Raji (cell line): ENCODE results near the gene LBX2.

Source experiments
- POLR2A ChIP-seq: IDR thresholded peaks from 2 replicates; pipeline ENCODE4 v1.6.1; 2011; ENCODE audit warnings: low read depth, low read length, control low read depth; ENCODE audit not compliant: insufficient read depth

The LBX2 gene

GRCh38 chr2:74530239-74531187 lies 31.1 kb upstream of the LBX2 start:
- peak; percentile 51; the same call in 1 of the 2 replicates for TF ChIP-seq POLR2A

- peak; percentile 67 for TF ChIP-seq POLR2A
Observed at GRCh38 chr2:74529357-74530238, 30.2 kb upstream of the LBX2 start, which contains the start of the genes AUP1 and HTRA2. TSS of gene AUP1 (minus strand) at chr2:74529706. CDS start at chr2:74529629, 77 bp downstream. TSS of gene HTRA2 (plus strand) at chr2:74529933. CDS start at chr2:74530007, 74 bp downstream.

- TF ChIP-seq POLR2A = no peak
Observed at GRCh38 chr2:74528600-74529356, 29.4 kb upstream of the LBX2 start.

GRCh38 chr2:74527741-74528140 lies 28.3 kb upstream of the LBX2 start:
- TF ChIP-seq POLR2A = no peak

GRCh38 chr2:74526649-74527230 lies 27.3 kb upstream of the LBX2 start:
- TF ChIP-seq POLR2A = no peak

- peak; percentile 49 for TF ChIP-seq POLR2A
Observed at GRCh38 chr2:74525717-74526648, 26.6 kb upstream of the LBX2 start, which contains the start of gene DQX1. TSS of gene DQX1 (minus strand) at chr2:74526231. CDS start at chr2:74525729, 502 bp downstream.

- no peak for TF ChIP-seq POLR2A
Observed at GRCh38 chr2:74524955-74525716, 25.7 kb upstream of the LBX2 start.

GRCh38 chr2:74524005-74524404 lies 24.6 kb upstream of the LBX2 start:
- no peak for TF ChIP-seq POLR2A

- no peak for TF ChIP-seq POLR2A
Observed at GRCh38 chr2:74522516-74522915, 23.1 kb upstream of the LBX2 start.

GRCh38 chr2:74516650-74517049 lies 17.2 kb upstream of the LBX2 start:
- TF ChIP-seq POLR2A = no peak

GRCh38 chr2:74515981-74516633 lies 16.7 kb upstream of the LBX2 start:
- no peak for TF ChIP-seq POLR2A
